HG02884 (cell line): ENCODE data around the gene TNFAIP1.
"Not testable (repeated sequence)": the region's sequence is repeated elsewhere in the genome, so short reads cannot be mapped to it uniquely, and the experiment has no call there.

Experiments
- ATAC-seq: cut with Tn5 transposase; IDR thresholded peaks from one replicate; pipeline ENCODE4 v1.9.1; 2021; ENCODE audit warnings: mild to moderate bottlenecking, moderate library complexity; ENCODE audit not compliant: unreplicated experiment

Gene TNFAIP1

GRCh38 chr17:28324781-28325180, 10.8 kb upstream of the TNFAIP1 start:
- ATAC-seq: no peak

GRCh38 chr17:28325211-28325610, 10.3 kb upstream of the TNFAIP1 start:
- no peak for ATAC-seq

GRCh38 chr17:28326114-28326513, 9.4 kb upstream of the TNFAIP1 start:
- ATAC-seq: no peak

GRCh38 chr17:28327031-28327607, 8.4 kb upstream of the TNFAIP1 start:
- no peak for ATAC-seq

GRCh38 chr17:28327709-28328108, 7.9 kb upstream of the TNFAIP1 start:
- no peak for ATAC-seq

- no peak for ATAC-seq
Measured at GRCh38 chr17:28328325-28328724, 7.2 kb upstream of the TNFAIP1 start.

GRCh38 chr17:28330671-28331070, 4.9 kb upstream of the TNFAIP1 start:
- ATAC-seq: no peak

- no peak for ATAC-seq
Measured at GRCh38 chr17:28331891-28332420, 3.6 kb upstream of the TNFAIP1 start.

- no peak for ATAC-seq
Measured at GRCh38 chr17:28333083-28333746, 2.3 kb upstream of the TNFAIP1 start.

- no peak for ATAC-seq
Measured at GRCh38 chr17:28334171-28334570, 1.4 kb upstream of the TNFAIP1 start.

GRCh38 chr17:28334666-28335200, 828 bp upstream of the TNFAIP1 start:
- no peak for ATAC-seq

GRCh38 chr17:28335959-28336871, 654 bp downstream of the TNFAIP1 start:
- ATAC-seq: no peak

- no peak for ATAC-seq
Measured at GRCh38 chr17:28338056-28338768, 2.7 kb downstream of the TNFAIP1 start.

- ATAC-seq: not testable (repeated sequence)
Measured at GRCh38 chr17:28338769-28339212, 3.2 kb downstream of the TNFAIP1 start.

- ATAC-seq: no peak
Measured at GRCh38 chr17:28339431-28339830, 3.9 kb downstream of the TNFAIP1 start.

GRCh38 chr17:28340374-28340773, 4.8 kb downstream of the TNFAIP1 start:
- no peak for ATAC-seq

GRCh38 chr17:28341516-28341915, 6.0 kb downstream of the TNFAIP1 start:
- ATAC-seq: no peak

GRCh38 chr17:28342313-28342712, 6.8 kb downstream of the TNFAIP1 start:
- ATAC-seq: no peak

- ATAC-seq: no peak
Measured at GRCh38 chr17:28343491-28343932, 8.0 kb downstream of the TNFAIP1 start.

- ATAC-seq: no peak
Measured at GRCh38 chr17:28344011-28344410, 8.4 kb downstream of the TNFAIP1 start.
